ENCODE data around the gene C19orf38. TPM values are rescaled to one million over a fixed set of nuclear protein-coding genes. Genes with fewer than 3 reads are reported as not detected.

C19orf38 gene
- polyA plus RNA-seq, 2 of the 4 experiments (the other 2 are of a cell fraction): 0.09 to 0.13 TPM

DNA sequence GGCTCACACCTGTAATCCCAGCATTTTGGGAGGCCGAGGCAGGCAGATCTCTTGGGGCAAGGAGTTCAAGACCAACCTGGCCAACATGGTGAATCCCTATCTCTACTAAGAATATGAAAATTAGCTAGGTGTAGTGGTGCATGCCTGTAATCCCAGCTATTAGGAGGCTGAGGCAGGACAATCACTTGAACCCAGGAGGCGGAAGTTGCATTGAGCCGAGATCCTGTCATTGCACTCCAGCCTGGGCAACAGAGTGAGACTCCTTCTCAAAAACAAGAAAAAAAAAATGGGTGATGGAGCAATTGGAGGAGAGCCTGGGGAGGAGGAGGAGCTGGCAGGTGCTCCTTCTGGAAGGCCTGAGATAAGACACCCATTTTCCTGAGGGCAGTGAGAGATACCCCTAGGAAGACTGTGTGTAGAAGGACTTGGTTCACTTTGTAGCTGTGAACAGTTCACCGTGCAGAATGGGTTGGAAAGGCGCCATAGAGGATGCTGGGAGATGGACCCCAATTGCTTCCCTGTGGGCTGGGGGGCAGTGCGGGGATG is 14.4 kb downstream of the C19orf38 start:
- ATAC-seq (no peak), DNase-seq (ENCODE audit: low read depth in 1 of 2, low spot score in 1 of 2) (no peak), FAIRE-seq (no peak)
- Histone ChIP-seq H3K4me3 (no peak overlapping the region), H3K27ac (no peak overlapping the region), H3K4me1 (no peaks in the 10 kb centered on the region), H3K9me3 (no peaks in the 10 kb centered on the region), H3K4me2 (no peak overlapping the region)
- ChIA-PET POLR2A (no interaction called here), CTCF (interaction anchor here (1.3 to 4.3 kb wide), 6 partner anchors 10 to 147 kb away, joined by 3 to 65 read pairs (median 22); partner anchors contain the start of genes C19orf38, DNM2 and TMED1)
- no peak for TF ChIP-seq RARB (CRISPR knock-in tag; IDR thresholded peaks at IDR 0.05)
- TF ChIP-seq, protein P1, sequence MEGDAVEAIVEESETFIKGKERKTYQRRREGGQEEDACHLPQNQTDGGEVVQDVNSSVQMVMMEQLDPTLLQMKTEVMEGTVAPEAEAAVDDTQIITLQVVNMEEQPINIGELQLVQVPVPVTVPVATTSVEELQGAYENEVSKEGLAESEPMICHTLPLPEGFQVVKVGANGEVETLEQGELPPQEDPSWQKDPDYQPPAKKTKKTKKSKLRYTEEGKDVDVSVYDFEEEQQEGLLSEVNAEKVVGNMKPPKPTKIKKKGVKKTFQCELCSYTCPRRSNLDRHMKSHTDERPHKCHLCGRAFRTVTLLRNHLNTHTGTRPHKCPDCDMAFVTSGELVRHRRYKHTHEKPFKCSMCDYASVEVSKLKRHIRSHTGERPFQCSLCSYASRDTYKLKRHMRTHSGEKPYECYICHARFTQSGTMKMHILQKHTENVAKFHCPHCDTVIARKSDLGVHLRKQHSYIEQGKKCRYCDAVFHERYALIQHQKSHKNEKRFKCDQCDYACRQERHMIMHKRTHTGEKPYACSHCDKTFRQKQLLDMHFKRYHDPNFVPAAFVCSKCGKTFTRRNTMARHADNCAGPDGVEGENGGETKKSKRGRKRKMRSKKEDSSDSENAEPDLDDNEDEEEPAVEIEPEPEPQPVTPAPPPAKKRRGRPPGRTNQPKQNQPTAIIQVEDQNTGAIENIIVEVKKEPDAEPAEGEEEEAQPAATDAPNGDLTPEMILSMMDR (IDR thresholded peaks at IDR 0.05): no peak
- no peak for TF ChIP-seq ZFP36 (IDR thresholded peaks at IDR 0.05; ENCODE audit: borderline replicate concordance, partially characterized antibody)
- no peak for TF ChIP-seq ESRRA (IDR thresholded peaks at IDR 0.05; ENCODE audit: borderline replicate concordance, low read length)
- no peak for TF ChIP-seq FOSB (CRISPR knock-in tag; IDR thresholded peaks at IDR 0.05)
- TF ChIP-seq MAZ (IDR thresholded peaks at IDR 0.05; ENCODE audit: borderline replicate concordance, low read depth, low read length): no peak
- no peak for TF ChIP-seq SREBF2 (IDR thresholded peaks at IDR 0.05)
- TF ChIP-seq MAFK (IDR thresholded peaks at IDR 0.05; ENCODE audit: partially characterized antibody): no peak
- TF ChIP-seq TFCP2L1 (CRISPR knock-in tag; IDR thresholded peaks at IDR 0.05): no peak
- TF ChIP-seq ZSCAN20 (CRISPR knock-in tag; IDR thresholded peaks at IDR 0.05): no peak
- TF ChIP-seq PHF8 (IDR thresholded peaks at IDR 0.05; ENCODE audit: borderline replicate concordance, low read depth): no peak
- no peak for TF ChIP-seq CEBPB (IDR thresholded peaks at IDR 0.05)
- TF ChIP-seq CBX8 (IDR thresholded peaks at IDR 0.05): no peak
- WGBS (ENCODE audit: missing lambda C conversion rate): 84% methylated on average over 5 of the region's 6 CpGs

DNA sequence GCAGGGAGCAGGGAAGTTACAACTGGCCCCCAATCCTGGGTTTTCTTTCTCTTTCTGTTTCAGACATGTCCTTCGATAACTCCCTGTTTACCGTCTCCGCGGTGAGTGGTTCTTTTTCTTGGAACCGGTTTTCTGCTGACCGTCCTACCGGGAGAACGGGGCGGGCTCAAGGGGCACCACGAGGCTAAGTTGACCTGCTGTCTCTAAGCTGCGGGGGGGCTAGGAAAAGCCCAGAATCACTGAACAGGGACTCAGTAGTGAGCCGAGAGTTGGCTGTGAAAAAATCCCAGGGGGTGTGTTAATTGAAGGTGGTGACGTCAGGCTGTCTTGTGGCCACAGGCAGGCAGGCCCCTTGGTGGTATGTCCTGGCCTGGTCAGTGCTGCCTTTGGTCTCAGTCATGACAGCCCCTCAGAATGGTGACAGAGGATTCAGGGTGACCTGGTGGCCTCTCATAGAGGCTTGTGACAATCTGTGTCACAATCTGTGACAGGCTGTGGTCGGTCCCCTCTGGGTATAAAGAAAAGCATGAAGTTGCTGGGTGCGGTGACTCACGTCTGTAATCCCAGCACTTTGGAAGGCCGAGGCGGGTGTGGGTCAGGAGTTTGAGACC is 15.0 kb downstream of the C19orf38 start:
- Histone ChIP-seq H3K9me3 (no peaks in the 10 kb centered on the region), H3K4me2 (no peak overlapping the region), H3K4me3 (no peak overlapping the region), H3K27ac (no peak overlapping the region), H3K4me1 (no peaks in the 10 kb centered on the region)
- WGBS (ENCODE audit: missing lambda C conversion rate): 80% methylated on average over 16 of the region's 18 CpGs
- FAIRE-seq (no peak), DNase-seq (ENCODE audit: low read depth in 1 of 2, low spot score in 1 of 2) (no peak), ATAC-seq (no peak)
- no peak for TF ChIP-seq NFE2L2 (conservative IDR thresholded peaks at IDR 0.05; ENCODE audit: low read length)
- TF ChIP-seq, protein P2, sequence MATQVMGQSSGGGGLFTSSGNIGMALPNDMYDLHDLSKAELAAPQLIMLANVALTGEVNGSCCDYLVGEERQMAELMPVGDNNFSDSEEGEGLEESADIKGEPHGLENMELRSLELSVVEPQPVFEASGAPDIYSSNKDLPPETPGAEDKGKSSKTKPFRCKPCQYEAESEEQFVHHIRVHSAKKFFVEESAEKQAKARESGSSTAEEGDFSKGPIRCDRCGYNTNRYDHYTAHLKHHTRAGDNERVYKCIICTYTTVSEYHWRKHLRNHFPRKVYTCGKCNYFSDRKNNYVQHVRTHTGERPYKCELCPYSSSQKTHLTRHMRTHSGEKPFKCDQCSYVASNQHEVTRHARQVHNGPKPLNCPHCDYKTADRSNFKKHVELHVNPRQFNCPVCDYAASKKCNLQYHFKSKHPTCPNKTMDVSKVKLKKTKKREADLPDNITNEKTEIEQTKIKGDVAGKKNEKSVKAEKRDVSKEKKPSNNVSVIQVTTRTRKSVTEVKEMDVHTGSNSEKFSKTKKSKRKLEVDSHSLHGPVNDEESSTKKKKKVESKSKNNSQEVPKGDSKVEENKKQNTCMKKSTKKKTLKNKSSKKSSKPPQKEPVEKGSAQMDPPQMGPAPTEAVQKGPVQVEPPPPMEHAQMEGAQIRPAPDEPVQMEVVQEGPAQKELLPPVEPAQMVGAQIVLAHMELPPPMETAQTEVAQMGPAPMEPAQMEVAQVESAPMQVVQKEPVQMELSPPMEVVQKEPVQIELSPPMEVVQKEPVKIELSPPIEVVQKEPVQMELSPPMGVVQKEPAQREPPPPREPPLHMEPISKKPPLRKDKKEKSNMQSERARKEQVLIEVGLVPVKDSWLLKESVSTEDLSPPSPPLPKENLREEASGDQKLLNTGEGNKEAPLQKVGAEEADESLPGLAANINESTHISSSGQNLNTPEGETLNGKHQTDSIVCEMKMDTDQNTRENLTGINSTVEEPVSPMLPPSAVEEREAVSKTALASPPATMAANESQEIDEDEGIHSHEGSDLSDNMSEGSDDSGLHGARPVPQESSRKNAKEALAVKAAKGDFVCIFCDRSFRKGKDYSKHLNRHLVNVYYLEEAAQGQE (IDR thresholded peaks at IDR 0.05): no peak
- TF ChIP-seq KDM1A (IDR thresholded peaks at IDR 0.05; ENCODE audit: low read depth): no peak
- no peak for TF ChIP-seq FOSB (CRISPR knock-in tag; IDR thresholded peaks at IDR 0.05)
- TF ChIP-seq HOXA7 (CRISPR knock-in tag; IDR thresholded peaks at IDR 0.05): no peak
- no peak for TF ChIP-seq SREBF2 (IDR thresholded peaks at IDR 0.05)
- TF ChIP-seq TP53 (CRISPR knock-in tag; IDR thresholded peaks at IDR 0.05): no peak
- TF ChIP-seq, protein P3, sequence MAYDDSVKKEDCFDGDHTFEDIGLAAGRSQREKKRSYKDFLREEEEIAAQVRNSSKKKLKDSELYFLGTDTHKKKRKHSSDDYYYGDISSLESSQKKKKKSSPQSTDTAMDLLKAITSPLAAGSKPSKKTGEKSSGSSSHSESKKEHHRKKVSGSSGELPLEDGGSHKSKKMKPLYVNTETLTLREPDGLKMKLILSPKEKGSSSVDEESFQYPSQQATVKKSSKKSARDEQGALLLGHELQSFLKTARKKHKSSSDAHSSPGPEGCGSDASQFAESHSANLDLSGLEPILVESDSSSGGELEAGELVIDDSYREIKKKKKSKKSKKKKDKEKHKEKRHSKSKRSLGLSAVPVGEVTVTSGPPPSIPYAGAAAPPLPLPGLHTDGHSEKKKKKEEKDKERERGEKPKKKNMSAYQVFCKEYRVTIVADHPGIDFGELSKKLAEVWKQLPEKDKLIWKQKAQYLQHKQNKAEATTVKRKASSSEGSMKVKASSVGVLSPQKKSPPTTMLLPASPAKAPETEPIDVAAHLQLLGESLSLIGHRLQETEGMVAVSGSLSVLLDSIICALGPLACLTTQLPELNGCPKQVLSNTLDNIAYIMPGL (CRISPR knock-in tag; IDR thresholded peaks at IDR 0.05; ENCODE audit: borderline replicate concordance): no peak
- TF ChIP-seq, protein P4, sequence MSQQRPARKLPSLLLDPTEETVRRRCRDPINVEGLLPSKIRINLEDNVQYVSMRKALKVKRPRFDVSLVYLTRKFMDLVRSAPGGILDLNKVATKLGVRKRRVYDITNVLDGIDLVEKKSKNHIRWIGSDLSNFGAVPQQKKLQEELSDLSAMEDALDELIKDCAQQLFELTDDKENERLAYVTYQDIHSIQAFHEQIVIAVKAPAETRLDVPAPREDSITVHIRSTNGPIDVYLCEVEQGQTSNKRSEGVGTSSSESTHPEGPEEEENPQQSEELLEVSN (IDR thresholded peaks at IDR 0.05; ENCODE audit: borderline replicate concordance, low read depth): no peak
- no peak for TF ChIP-seq CBX8 (IDR thresholded peaks at IDR 0.05)
- no peak for TF ChIP-seq RCOR1 (IDR thresholded peaks at IDR 0.05; ENCODE audit: low read depth, low read length)
- no peak for TF ChIP-seq FOSL2 (IDR thresholded peaks at IDR 0.05)
- no peak for TF ChIP-seq FOSL2 (CRISPR knock-in tag; IDR thresholded peaks at IDR 0.05)
- TF ChIP-seq RARB (CRISPR knock-in tag; IDR thresholded peaks at IDR 0.05): no peak
- no peak for TF ChIP-seq ESRRA (IDR thresholded peaks at IDR 0.05; ENCODE audit: borderline replicate concordance, low read length)
- no peak for TF ChIP-seq GATA3 (IDR thresholded peaks at IDR 0.05; ENCODE audit: borderline replicate concordance)
- TF ChIP-seq ZNF302 (CRISPR knock-in tag; IDR thresholded peaks at IDR 0.05): no peak
- no peak for TF ChIP-seq FOXS1 (CRISPR knock-in tag; IDR thresholded peaks at IDR 0.05)
- POLR2A ChIA-PET: no interaction called here
- CTCF ChIA-PET: interaction anchor here (0.7 to 4.3 kb wide), 11 partner anchors 8 to 147 kb away, joined by 3 to 65 read pairs (median 11); partner anchors contain the start of genes C19orf38, DNM2 and TMED1
